ENCODE results near the gene POT1. TPM values are rescaled to one million over a fixed set of nuclear protein-coding genes. Genes with fewer than 3 reads are reported as not detected.

The POT1 gene
- total and polyA plus RNA-seq, 2 of the 8 experiments (the other 6 are each of a cell fraction or from before 2014, with no cell fraction given), result 13.1 to 22.8 TPM

- CTCF ChIA-PET (ENCODE audit: partially characterized antibody), result interaction anchor here (0.7 to 1.3 kb wide), 4 partner anchors 12 to 628 kb away, joined by 3 to 6 read pairs (median 4); no protein-coding TSS in a partner anchor
- TF ChIP-seq, protein P1, sequence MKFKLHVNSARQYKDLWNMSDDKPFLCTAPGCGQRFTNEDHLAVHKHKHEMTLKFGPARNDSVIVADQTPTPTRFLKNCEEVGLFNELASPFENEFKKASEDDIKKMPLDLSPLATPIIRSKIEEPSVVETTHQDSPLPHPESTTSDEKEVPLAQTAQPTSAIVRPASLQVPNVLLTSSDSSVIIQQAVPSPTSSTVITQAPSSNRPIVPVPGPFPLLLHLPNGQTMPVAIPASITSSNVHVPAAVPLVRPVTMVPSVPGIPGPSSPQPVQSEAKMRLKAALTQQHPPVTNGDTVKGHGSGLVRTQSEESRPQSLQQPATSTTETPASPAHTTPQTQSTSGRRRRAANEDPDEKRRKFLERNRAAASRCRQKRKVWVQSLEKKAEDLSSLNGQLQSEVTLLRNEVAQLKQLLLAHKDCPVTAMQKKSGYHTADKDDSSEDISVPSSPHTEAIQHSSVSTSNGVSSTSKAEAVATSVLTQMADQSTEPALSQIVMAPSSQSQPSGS (IDR thresholded peaks at IDR 0.05; ENCODE audit: low read length), result no peak
- TF ChIP-seq, protein P2, sequence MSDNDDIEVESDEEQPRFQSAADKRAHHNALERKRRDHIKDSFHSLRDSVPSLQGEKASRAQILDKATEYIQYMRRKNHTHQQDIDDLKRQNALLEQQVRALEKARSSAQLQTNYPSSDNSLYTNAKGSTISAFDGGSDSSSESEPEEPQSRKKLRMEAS (IDR thresholded peaks at IDR 0.05), result no peak
- TF ChIP-seq ATF3 (IDR thresholded peaks at IDR 0.05; ENCODE audit: insufficient read depth, low read depth, low read length) (no peak), JUN (IDR thresholded peaks at IDR 0.05; ENCODE audit: low read depth, low read length) (no peak), BACH1 (IDR thresholded peaks at IDR 0.05; ENCODE audit: low read length) (no peak), BRCA1 (IDR thresholded peaks at IDR 0.05; ENCODE audit: low read depth, low read length) (no peak), RXRA (IDR thresholded peaks at IDR 0.05; ENCODE audit: insufficient read depth, low read depth, low read length) (no peak), NRF1 (IDR thresholded peaks at IDR 0.05; ENCODE audit: low read depth, low read length) (no peak), SIX5 (IDR thresholded peaks at IDR 0.05; ENCODE audit: low read depth, low read length) (no peak)
Observed at GRCh38 chr7:124781907-124782734, 147.5 kb downstream of the POT1 start.

More at GRCh38 chr7:124781907-124782734, 147.5 kb downstream of the POT1 start:
- H3K27me3 ChIP-seq (replicated peaks in 1 of 4; ENCODE audit: control insufficient read depth in 3 of 4, extremely low read depth in 1 of 4, insufficient read depth in 3 of 4, low read length in 3 of 4), result no peaks in the 10 kb centered on the region
- peak overlapping the region; percentile 91; the same call in 1 of the 2 replicates for H2BK20ac ChIP-seq (ENCODE audit: low read length)
- H2AK5ac ChIP-seq (ENCODE audit: low read depth, low read length), result 0 out of 2 replicates have a peak overlapping the region, but pooled peaks have one; percentile 92
- H2BK12ac ChIP-seq (ENCODE audit: low read depth, low read length), result peak overlapping the region; percentile 99; the same call in 1 of the 2 replicates
- peak overlapping the region; percentile 74 for H3K4ac ChIP-seq (replicated peaks; ENCODE audit: insufficient read length, low read depth, low read length)
- DNase-seq (ENCODE audit: low read depth in 1 of 2, low spot score in 2 of 2) (no peak), FAIRE-seq (no peak)
- H3K14ac ChIP-seq (ENCODE audit: insufficient read length), result no peak overlapping the region
- no peak overlapping the region for H2BK120ac ChIP-seq (replicated peaks; ENCODE audit: low read depth, low read length)
- H3K79me2 ChIP-seq (ENCODE audit: control insufficient read depth in 1 of 2, insufficient read depth in 2 of 2, low read length in 2 of 2), result no peaks in the 10 kb centered on the region
- peak overlapping the region; percentile 97; the same call in 1 of the 2 replicates for H2BK15ac ChIP-seq (ENCODE audit: low read length)
- no peak overlapping the region for H3K18ac ChIP-seq (ENCODE audit: extremely low read depth, low read length)
- peaks cover 0 to 8% (median 3%) of the 10 kb centered on the region in 4 experiments; a peak in 5 of 7 replicates for H3K4me1 ChIP-seq (replicated peaks in 1 of 4; ENCODE audit: control insufficient read depth in 3 of 4, insufficient read depth in 4 of 4, low read length in 3 of 4)
- no peak overlapping the region for H3K4me2 ChIP-seq (ENCODE audit: insufficient read depth in 1 of 2, low read depth in 2 of 2, low read length in 2 of 2)
- no peak overlapping the region for H3K4me3 ChIP-seq (ENCODE audit: extremely low read depth in 1 of 4, insufficient read depth in 2 of 4, low read depth in 3 of 4, low read length in 4 of 4)
- no peak overlapping the region for H4K5ac ChIP-seq (ENCODE audit: insufficient read length, low read depth, low read length)
- peak overlapping the region; percentile 79; the same call in 1 of the 2 replicates for H2BK5ac ChIP-seq (ENCODE audit: low read depth, low read length)
- peak overlapping the region; percentile 78 for H2AFZ ChIP-seq (ENCODE audit: low read length)
- H3K23ac ChIP-seq (ENCODE audit: insufficient read length), result no peak overlapping the region
- no peaks in the 10 kb centered on the region for H3K79me1 ChIP-seq (ENCODE audit: low read depth, low read length)
- 87% methylated on average over 12 of the region's 12 CpGs; no CpG with 5 or more reads in 1 of the 2 experiments for WGBS, 2 experiments (ENCODE audit: extremely low coverage in 1 of 2, insufficient coverage in 1 of 2, insufficient read length in 1 of 2, insufficient replicate concordance in 2 of 2, low coverage in 1 of 2, low lambda C conversion rate in 2 of 2, missing lambda C conversion rate in 1 of 2)
- H3K23me2 ChIP-seq (ENCODE audit: low read depth, low read length), result peaks cover 2% of the 10 kb centered on the region; the same call in 1 of the 2 replicates
- H4K20me1 ChIP-seq (replicated peaks in 1 of 2; ENCODE audit: control insufficient read depth in 1 of 2, insufficient read depth in 2 of 2, low read length in 2 of 2), result no peaks in the 10 kb centered on the region
- H3K27ac ChIP-seq (ENCODE audit: low read depth, low read length), result no peak overlapping the region
- no peaks in the 10 kb centered on the region for H3K9me3 ChIP-seq (ENCODE audit: insufficient read depth in 2 of 2, low read depth in 1 of 2, low read length in 1 of 2)
- POLR2A ChIA-PET (ENCODE audit: partially characterized antibody), result interaction anchor here (0.7 kb wide), 2 partner anchors 9 to 330 kb away, joined by 3 read pairs; no protein-coding TSS in a partner anchor
- peak overlapping the region; percentile 84 for H4K91ac ChIP-seq (replicated peaks; ENCODE audit: insufficient read length, low read length)
- H3K56ac ChIP-seq (replicated peaks; ENCODE audit: insufficient read length, low read depth, low read length), result no peak overlapping the region
- H3K9ac ChIP-seq (replicated peaks in 1 of 4; ENCODE audit: extremely low read depth in 1 of 4, low read depth in 3 of 4, low read length in 3 of 4), result peak overlapping the region in 1 of 4 experiments; percentile 34; a peak in 1 of 7 replicates
- no peaks in the 10 kb centered on the region for H3K36me3 ChIP-seq (ENCODE audit: control insufficient read depth in 2 of 4, insufficient read depth in 4 of 4, low read length in 3 of 4)
- peak overlapping the region; percentile 76; the same call in 1 of the 2 replicates for H4K8ac ChIP-seq (ENCODE audit: extremely low read depth, insufficient read depth, low read length)
